CD4-positive, alpha-beta T cell treated with Interleukin-4 for 4 hours (primary cell): ENCODE results near the gene INSR.
"Not testable (repeated sequence)": the region's sequence is repeated elsewhere in the genome, so short reads cannot be mapped to it uniquely, and the experiment has no call there.

Experiments used
- DNase-seq: peaks from one replicate; pipeline ENCODE4 v3.0.0-alpha.2; 2020

INSR gene

GRCh38 chr19:7293762-7294557 lies at the start of gene INSR:
Gene INSR (minus strand): TSS chr19:7294414. CDS start chr19:7293891, 523 bp downstream.
- DNase-seq: peak; percentile 40

GRCh38 chr19:7342143-7342542 lies 47.9 kb upstream of the INSR start:
- DNase-seq: no peak

GRCh38 chr19:7340959-7341837 lies 47.0 kb upstream of the INSR start:
- DNase-seq: peak; percentile 83

GRCh38 chr19:7337380-7338194 lies 43.4 kb upstream of the INSR start:
- DNase-seq: peak; percentile 44

GRCh38 chr19:7336321-7336973 lies 42.2 kb upstream of the INSR start:
- no peak for DNase-seq

- no peak for DNase-seq
Observed at GRCh38 chr19:7333198-7334118, 39.2 kb upstream of the INSR start.

GRCh38 chr19:7331446-7331845 lies 37.2 kb upstream of the INSR start:
- DNase-seq: no peak

GRCh38 chr19:7328647-7329046 lies 34.4 kb upstream of the INSR start:
- DNase-seq: no peak

- DNase-seq: no peak
Observed at GRCh38 chr19:7327802-7328201, 33.6 kb upstream of the INSR start.

- peak; percentile 44 for DNase-seq
Observed at GRCh38 chr19:7326105-7326877, 32.1 kb upstream of the INSR start.

GRCh38 chr19:7318176-7318575 lies 24.0 kb upstream of the INSR start:
- DNase-seq: no peak

- no peak for DNase-seq
Observed at GRCh38 chr19:7312816-7313215, 18.6 kb upstream of the INSR start.

- no peak for DNase-seq
Observed at GRCh38 chr19:7311911-7312310, 17.7 kb upstream of the INSR start.

- DNase-seq: not testable (repeated sequence)
Observed at GRCh38 chr19:7308327-7308726, 14.1 kb upstream of the INSR start.

GRCh38 chr19:7307590-7308218 lies 13.5 kb upstream of the INSR start:
- no peak for DNase-seq

- no peak for DNase-seq
Observed at GRCh38 chr19:7304200-7304599, 10.0 kb upstream of the INSR start.

GRCh38 chr19:7303470-7303869 lies 9.3 kb upstream of the INSR start:
- no peak for DNase-seq

- no peak for DNase-seq
Observed at GRCh38 chr19:7301525-7301924, 7.3 kb upstream of the INSR start.

- DNase-seq: no peak
Observed at GRCh38 chr19:7297742-7298141, 3.5 kb upstream of the INSR start.

GRCh38 chr19:7295912-7296536 lies 1.8 kb upstream of the INSR start:
- no peak for DNase-seq
